Stomach (tissue), 9 donors: Measurements from ENCODE around the gene SLC22A5. TPM values are rescaled to one million over a fixed set of nuclear protein-coding genes. Genes with fewer than 3 reads are reported as not detected.
"Not testable (repeated sequence)": the region's sequence is repeated elsewhere in the genome, so short reads cannot be mapped to it uniquely, and the experiment has no call there.

ENCODE experiments used
- DNase-seq, 2 donors: peaks; one replicate each; pipeline versions ENCODE4 v3.0.0 to v3.0.0-alpha.2; 2013 to 2019
- H3K27ac ChIP-seq, 5 donors: fragments of 200-600 bp in 4 of 5; sonication (generic) in 4 of 5; one replicate each; pipeline ENCODE4 v1.5.1; 2013 to 2019; ENCODE audit warnings: mild to moderate bottlenecking in 1 of 5, moderate library complexity in 1 of 5
- H3K27me3 ChIP-seq, 3 donors: fragments of 200-600 bp; sonication (generic); one replicate each; pipeline ENCODE4 v1.5.1; 2017 to 2019; ENCODE audit warnings: mixed run types in 1 of 3
- H3K36me3 ChIP-seq, 4 donors: fragments of 200-600 bp; sonication (generic); 1 replicate in 3 of 4; 2 replicates in 1 of 4; pipeline ENCODE4 v1.5.1; 2016 to 2019
- H3K4me1 ChIP-seq, 4 donors: fragments of 200-600 bp; sonication (generic); one replicate each; pipeline ENCODE4 v1.5.1; 2016 to 2019
- H3K4me3 ChIP-seq, 4 donors: fragments of 200-600 bp; sonication (generic) in 3 of 4; one replicate each; pipeline ENCODE4 v1.5.1; 2016 to 2019; ENCODE audit warnings: mild to moderate bottlenecking in 1 of 4
- H3K9me3 ChIP-seq, 4 donors: fragments of 200-600 bp; sonication (generic); one replicate each; pipeline ENCODE4 v1.5.1; 2016 to 2019
- CTCF ChIP-seq, 7 experiments: fragments of 450-650 bp in 4 of 7; fragments of 200-600 bp in 3 of 7; sonication (generic) in 3 of 7; IDR thresholded peaks; one replicate each; pipeline ENCODE4 v1.5.1; 2016 to 2019; ENCODE audit warnings: antibody characterized with exemption in 7 of 7, control low read depth in 2 of 7, mild to moderate bottlenecking in 1 of 7
- EP300 ChIP-seq: sonication (generic); formaldehyde crosslinking; IDR thresholded peaks from one replicate; pipeline ENCODE4 v1.6.1; 2017; ENCODE audit warnings: antibody characterized with exemption
- POLR2A ChIP-seq, 4 donors: fragments of 450-650 bp; IDR thresholded peaks; one replicate each; pipeline ENCODE4 v1.6.1; 2016; ENCODE audit warnings: antibody characterized with exemption in 4 of 4, control low read depth in 2 of 4, mild to moderate bottlenecking in 1 of 4, moderate library complexity in 1 of 4
- POLR2AphosphoS5 ChIP-seq, 3 donors: sonication (generic); formaldehyde crosslinking; IDR thresholded peaks; one replicate each; pipeline ENCODE4 v1.6.1; 2016; ENCODE audit warnings: antibody characterized with exemption in 3 of 3
- WGBS, 5 donors: extraction: QIAGEN DNeasy Blood & Tissue Kit in 3 of 5; methylation state at CpG; one replicate each; pipeline versions ENCODE4 v1.1.5 to v1.1.7; 2013 to 2018; 5-methylcytosine and 5-hydroxymethylcytosine counted together
- intact Hi-C: fragments of 100-400 bp; cut with DNase I; formaldehyde crosslinking; loops from one replicate; pipeline ENCODE4 v1.15.1; 2023; ENCODE audit warnings: low total_unique reads
- polyA plus RNA-seq, 3 donors: library from polyadenylated mRNA; stranded (reverse); fragments of 200-250 nt; gene quantifications; one replicate each; pipeline ENCODE4 v1.2.3, GENCODE V29; 2013
- total RNA-seq, 5 donors: library from RNA; depleted of rRNA; stranded (reverse); fragments of >200 nt; gene quantifications; one replicate each; pipeline versions ENCODE4 v1.1.0 to v1.2.3, GENCODE V29; 2014 to 2016
- donor health status: healthy with polysubstance abuse.
- donor health status: Bipolar disorder and iron deficiency.
- donor health status: healthy.

SLC22A5 gene
- total and polyA plus RNA-seq, 8 donors, result 2.1 to 46.1 (median 15.5) TPM

- intact Hi-C loops, result no loop called here
- H3K27ac ChIP-seq, result peak overlapping the region; percentile 90 to 100 (median 99)
- peak overlapping the region; percentile 56 to 71 (median 64) for H3K4me3 ChIP-seq
- no peaks in the 10 kb centered on the region for H3K9me3 ChIP-seq
- H3K4me1 ChIP-seq, result peaks cover 43 to 84% (median 61%) of the 10 kb centered on the region in 4 donors
- DNase-seq, result peak; percentile 88 to 93
- WGBS, 5 donors, result 0% methylated on average over 30 to 90 of the region's 90 CpGs
- H3K27me3 ChIP-seq, result no peaks in the 10 kb centered on the region
- no peaks in the 10 kb centered on the region for H3K36me3 ChIP-seq
- TF ChIP-seq POLR2AphosphoS5 (IDR thresholded peaks at IDR 0.05), result peak; percentile 12 to 94 (median 86)
- TF ChIP-seq EP300, result no peak
- TF ChIP-seq POLR2A (IDR thresholded peaks at IDR 0.05), result no peak
- peak in 4 of 7 experiments; percentile 43 to 60 (median 52) for TF ChIP-seq CTCF (IDR thresholded peaks at IDR 0.05)
These were observed 41.2 kb downstream of the SLC22A5 start for GRCh38 chr5:132410451-132411303.

GRCh38 chr5:132411304-132412013 is 41.9 kb downstream of the SLC22A5 start:
- Histone ChIP-seq H3K27ac (peak overlapping the region; percentile 90 to 100 (median 99)), H3K27me3 (no peaks in the 10 kb centered on the region), H3K4me3 (peak overlapping the region; percentile 56 to 71 (median 64)), H3K9me3 (no peaks in the 10 kb centered on the region), H3K4me1 (peaks cover 39 to 84% (median 60%) of the 10 kb centered on the region in 4 donors), H3K36me3 (no peaks in the 10 kb centered on the region)
- intact Hi-C loops, result no loop called here
- DNase-seq, result peak; percentile 47 to 76
- no peak for TF ChIP-seq EP300
- TF ChIP-seq POLR2AphosphoS5 (IDR thresholded peaks at IDR 0.05), result peak in 1 of 3 donors; percentile 20
- TF ChIP-seq CTCF (IDR thresholded peaks at IDR 0.05), result no peak
- TF ChIP-seq POLR2A (IDR thresholded peaks at IDR 0.05), result no peak
- 4 to 14% (median 6%) methylated on average over 8 to 9 of the region's 9 CpGs for WGBS, 5 donors

GRCh38 chr5:132413567-132413966 is 44.1 kb downstream of the SLC22A5 start:
- Histone ChIP-seq H3K27ac (peak overlapping the region in 4 of 5 donors; percentile 98 to 100 (median 100)), H3K4me1 (peaks cover 46 to 92% (median 68%) of the 10 kb centered on the region in 4 donors)
- TF ChIP-seq POLR2AphosphoS5 (IDR thresholded peaks at IDR 0.05), result no peak
- TF ChIP-seq CTCF (IDR thresholded peaks at IDR 0.05), result no peak
- TF ChIP-seq POLR2A (IDR thresholded peaks at IDR 0.05), result no peak

GRCh38 chr5:132414634-132415378 is 45.3 kb downstream of the SLC22A5 start:
- Histone ChIP-seq H3K9me3 (no peaks in the 10 kb centered on the region), H3K36me3 (peaks cover 0 to 5% (median 2%) of the 10 kb centered on the region in 4 donors), H3K4me3 (peak overlapping the region in 1 of 4 donors; percentile 25), H3K27me3 (no peaks in the 10 kb centered on the region), H3K27ac (peak overlapping the region in 4 of 5 donors; percentile 98 to 100 (median 100)), H3K4me1 (peaks cover 47 to 92% (median 71%) of the 10 kb centered on the region in 4 donors)
- TF ChIP-seq POLR2AphosphoS5 (IDR thresholded peaks at IDR 0.05) (peak; percentile 8 to 81 (median 50)), CTCF (IDR thresholded peaks at IDR 0.05) (no peak)
- WGBS, 5 donors, result 16 to 20% (median 18%) methylated on average over 5 of the region's 5 CpGs
- peak in 1 of 2 donors; percentile 74 for DNase-seq
- intact Hi-C loops, result loop anchor here (5.0 kb wide), 1 partner anchor 72 kb away; no protein-coding TSS in a partner anchor

More at GRCh38 chr5:132413567-132413966, 44.1 kb downstream of the SLC22A5 start:
- H3K4me3 ChIP-seq, result peak overlapping the region in 1 of 4 donors; percentile 60
- intact Hi-C loops, result no loop called here
- DNase-seq, result no peak
- H3K36me3 ChIP-seq, result peaks cover 0 to 4% (median 2%) of the 10 kb centered on the region in 4 donors
- no peaks in the 10 kb centered on the region for H3K9me3 ChIP-seq
- H3K27me3 ChIP-seq, result no peaks in the 10 kb centered on the region

- WGBS, 5 donors, result 79 to 89% (median 84%) methylated on average over 7 of the region's 7 CpGs
- not testable (repeated sequence) for H3K9me3 ChIP-seq, H3K27me3 ChIP-seq, DNase-seq
- intact Hi-C loops, result loop anchor here (5.0 kb wide), 1 partner anchor 72 kb away; no protein-coding TSS in a partner anchor
- H3K4me3 ChIP-seq, result peak overlapping the region in 1 of 4 donors; percentile 25
- H3K27ac ChIP-seq, result peak overlapping the region; percentile 37 to 100 (median 99)
- H3K36me3 ChIP-seq, result peaks cover 0 to 11% (median 8%) of the 10 kb centered on the region in 4 donors
- H3K4me1 ChIP-seq, result peaks cover 53 to 94% (median 75%) of the 10 kb centered on the region in 4 donors
These were observed 46.0 kb downstream of the SLC22A5 start for GRCh38 chr5:132415516-132415915.
